SK-N-SH treated with all-trans-retinoic acid at 6 μM for 48 hours (cell line): ENCODE measurements around the gene MT1H.

Source experiments
- ARNTL ChIP-seq: fragments of 450-650 bp; formaldehyde crosslinking; IDR thresholded peaks from 2 replicates; pipeline ENCODE4 v1.5.0; 2020; ENCODE audit warnings: low read depth, mild to moderate bottlenecking, moderate library complexity, borderline replicate concordance
- ESRRG ChIP-seq: fragments of 250-450 bp; sonication (Bioruptor Pico); IDR thresholded peaks from 2 replicates; pipeline ENCODE4 v1.6.1; 2021; ENCODE audit warnings: mild to moderate bottlenecking
- OSR1 ChIP-seq: fragments of 250-450 bp; sonication (Bioruptor Pico); IDR thresholded peaks from 2 replicates; pipeline ENCODE4 v1.8.0; 2022; ENCODE audit warnings: moderate library complexity, mild to moderate bottlenecking, inconsistent platforms
- PATZ1 ChIP-seq: fragments of 250-450 bp; sonication (Bioruptor Pico); IDR thresholded peaks from 2 replicates; pipeline ENCODE4 v1.8.0; 2020; ENCODE audit warnings: mild to moderate bottlenecking, moderate library complexity, borderline replicate concordance
- RARB ChIP-seq: fragments of 250-450 bp; sonication (Bioruptor Pico); IDR thresholded peaks from 2 replicates; pipeline ENCODE4 v1.8.0; 2021; ENCODE audit warnings: mild to moderate bottlenecking, moderate library complexity
- TOX ChIP-seq: fragments of 250-450 bp; sonication (Bioruptor Pico); IDR thresholded peaks from 2 replicates; pipeline ENCODE4 v1.8.0; 2021; ENCODE audit warnings: mild to moderate bottlenecking, moderate library complexity, borderline replicate concordance
- TSHZ2 ChIP-seq: fragments of 250-450 bp; sonication (Bioruptor Pico); IDR thresholded peaks from 2 replicates; pipeline ENCODE4 v1.5.0; 2020; ENCODE audit warnings: mild to moderate bottlenecking, moderate library complexity
- ZFP3 ChIP-seq: fragments of 250-450 bp; sonication (Bioruptor Pico); IDR thresholded peaks from 2 replicates; pipeline ENCODE4 v1.5.0; 2020; ENCODE audit warnings: mild to moderate bottlenecking, moderate library complexity
- ZNF565 ChIP-seq: fragments of 450-650 bp; formaldehyde crosslinking; conservative IDR thresholded peaks from 2 replicates; pipeline ENCODE4 v1.5.0; 2020; ENCODE audit warnings: low read depth, mild to moderate bottlenecking, moderate library complexity
- ZNF70 ChIP-seq: fragments of 450-650 bp; formaldehyde crosslinking; IDR thresholded peaks from 2 replicates; pipeline ENCODE4 v1.5.0; 2020; ENCODE audit warnings: mild to moderate bottlenecking, moderate library complexity
- ZNF8 ChIP-seq: fragments of 450-650 bp; formaldehyde crosslinking; IDR thresholded peaks from 2 replicates; pipeline ENCODE4 v1.5.0; 2020; ENCODE audit warnings: mild to moderate bottlenecking, moderate library complexity
- TF ChIP-seq, protein P1 (sequence below): fragments of 250-450 bp; sonication (Bioruptor Pico); IDR thresholded peaks from 2 replicates; pipeline ENCODE4 v1.5.1; 2020; ENCODE audit warnings: low read depth, mild to moderate bottlenecking, moderate library complexity

DNA sequence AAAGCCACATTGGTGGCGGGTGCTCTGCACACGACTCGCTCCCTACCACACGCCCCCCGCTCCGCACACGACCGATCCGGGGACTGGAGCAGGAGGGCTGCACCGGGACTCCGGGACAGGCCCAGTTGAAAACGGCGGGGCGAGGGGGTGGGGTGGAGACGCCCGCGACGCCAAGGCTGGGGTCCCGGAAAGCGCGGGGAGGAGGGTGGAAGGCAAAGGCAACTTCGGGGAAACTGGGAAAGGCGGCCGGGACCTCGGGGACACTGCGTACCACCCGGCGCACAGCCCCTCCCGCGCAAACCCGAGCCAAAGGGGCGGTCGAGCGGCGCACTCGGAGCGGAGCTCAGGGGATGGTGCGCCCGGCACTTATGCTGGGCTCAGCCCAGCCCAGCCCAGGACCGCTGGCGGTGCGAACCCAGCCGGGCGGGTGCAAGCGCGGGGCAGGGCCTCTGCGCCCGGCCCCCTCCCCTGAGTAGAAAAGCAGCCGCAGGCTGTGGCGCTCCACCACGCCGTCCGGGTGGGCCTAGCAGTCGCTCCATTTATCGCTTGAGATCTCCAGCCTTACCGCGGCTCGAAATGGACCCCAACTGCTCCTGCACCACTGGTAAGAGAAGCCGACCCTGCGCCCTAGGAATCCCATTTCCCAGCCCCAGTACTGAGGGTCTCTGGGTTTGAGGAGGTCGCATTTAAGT lies 37.3 kb upstream of the MT1H start, which contains the start of gene MT1M:
- TF ChIP-seq, protein P1, sequence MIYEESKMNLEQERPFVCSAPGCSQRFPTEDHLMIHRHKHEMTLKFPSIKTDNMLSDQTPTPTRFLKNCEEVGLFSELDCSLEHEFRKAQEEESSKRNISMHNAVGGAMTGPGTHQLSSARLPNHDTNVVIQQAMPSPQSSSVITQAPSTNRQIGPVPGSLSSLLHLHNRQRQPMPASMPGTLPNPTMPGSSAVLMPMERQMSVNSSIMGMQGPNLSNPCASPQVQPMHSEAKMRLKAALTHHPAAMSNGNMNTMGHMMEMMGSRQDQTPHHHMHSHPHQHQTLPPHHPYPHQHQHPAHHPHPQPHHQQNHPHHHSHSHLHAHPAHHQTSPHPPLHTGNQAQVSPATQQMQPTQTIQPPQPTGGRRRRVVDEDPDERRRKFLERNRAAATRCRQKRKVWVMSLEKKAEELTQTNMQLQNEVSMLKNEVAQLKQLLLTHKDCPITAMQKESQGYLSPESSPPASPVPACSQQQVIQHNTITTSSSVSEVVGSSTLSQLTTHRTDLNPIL (CRISPR knock-in tag), result no peak
- TF ChIP-seq ZNF565 (CRISPR knock-in tag) (no peak), RARB (no peak), ZFP3 (CRISPR knock-in tag) (no peak), PATZ1 (no peak), TOX (no peak), ARNTL (CRISPR knock-in tag) (no peak), ZNF8 (CRISPR knock-in tag) (no peak), OSR1 (CRISPR knock-in tag) (no peak), TSHZ2 (no peak), ESRRG (CRISPR knock-in tag) (no peak), ZNF70 (no peak)
